HCT116 (cell line): ENCODE measurements around the gene TENT4A. TPM values are rescaled to one million over a fixed set of nuclear protein-coding genes. Genes with fewer than 3 reads are reported as not detected.

Experiments
- ATAC-seq: fragments of 200-7000 bp; cut with Tn5 transposase; 2 replicates; pipeline ENCODE4 v1.9.1; 2020; ENCODE audit warnings: mild to moderate bottlenecking, moderate library complexity
- BruUV-seq: library from RNA; stranded (reverse); fragments of 400-500 nt; replicated peaks from 2 replicates; lab custom pipeline; 2021; lab: Mats Ljungman, UMichigan
- CTCF ChIA-PET: fragments of 300-600 bp; sonication (Branson Sonifier 250); formaldehyde crosslinking; loops from one replicate; lab custom pipeline; 2021; ENCODE audit warnings: antibody characterized with exemption; lab: Charles Lee
- POLR2A ChIA-PET: fragments of 300-600, 350-600 bp; sonication (Branson Sonifier 250); formaldehyde crosslinking; loops from one replicate; lab custom pipeline; 2021; ENCODE audit warnings: antibody characterized with exemption; lab: Charles Lee
- RAD21 ChIA-PET, 2 experiments: fragments of 300-600 bp; sonication (Branson Sonifier 250); formaldehyde crosslinking; loops; one replicate each; lab custom pipeline; 2023; ENCODE audit warnings: low total read pairs in 2 of 2; ENCODE audit not compliant: uncharacterized antibody in 2 of 2, unreplicated experiment in 2 of 2, low non-redundant PET in 1 of 2; lab: Charles Lee
- DNase-seq: peaks from one replicate; pipeline ENCODE4 v3.0.0-alpha.2; 2010; ENCODE audit warnings: low read depth, low spot score
- H2AFZ ChIP-seq: fragments of 200-600 bp; shearing (Covaris generic), sonication (generic); 2 replicates; pipeline ENCODE4 v1.6.1; 2017; ENCODE audit warnings: low read depth, mixed run types, mixed read lengths, antibody characterized with exemption, low read length; ENCODE audit not compliant: poor library complexity, severe bottlenecking
- H3K27ac ChIP-seq: 2 replicates; pipeline ENCODE4 v1.5.1; 2012; ENCODE audit warnings: low read depth, low read length
- H3K27me3 ChIP-seq: fragments of 200-600 bp; sonication (generic); 2 replicates; pipeline ENCODE4 v1.6.1; 2016; ENCODE audit warnings: mixed run types, low read length, mixed read lengths; ENCODE audit not compliant: insufficient read depth
- H3K36me3 ChIP-seq, 2 experiments: fragments of 200-500 bp in 1 of 2; fragments of 200-600 bp in 1 of 2; sonication (Bioruptor generic) in 1 of 2; sonication (generic) in 1 of 2; 2 replicates each; pipeline versions ENCODE4 v1.5.1 to v1.6.1; 2014 to 2016; ENCODE audit warnings: low read length in 2 of 2, inconsistent platforms in 1 of 2, mixed read lengths in 1 of 2, mixed run types in 1 of 2; ENCODE audit not compliant: insufficient read depth in 2 of 2, control insufficient read depth in 1 of 2
- H3K4me1 ChIP-seq, 2 experiments: fragments of 200-600 bp in 1 of 2; sonication (generic) in 1 of 2; 2 replicates each; pipeline versions ENCODE4 v1.5.1 to v1.6.1; 2012 to 2017; ENCODE audit warnings: low read length in 2 of 2, inconsistent platforms in 1 of 2, mild to moderate bottlenecking in 1 of 2, mixed read lengths in 1 of 2, mixed run types in 1 of 2, moderate library complexity in 1 of 2; ENCODE audit not compliant: insufficient read depth in 2 of 2, control insufficient read depth in 1 of 2
- H3K4me2 ChIP-seq: fragments of 200-600 bp; sonication (generic); 2 replicates; pipeline ENCODE4 v1.6.1; 2017; ENCODE audit warnings: mixed run types, low read length, mixed read lengths
- H3K4me3 ChIP-seq, 2 experiments: fragments of 200-600 bp in 1 of 2; sonication (generic) in 1 of 2; replicated peaks in 1 of 2; 2 replicates each; pipeline ENCODE4 v1.5.1; 2011 to 2016; ENCODE audit warnings: low read length in 2 of 2, control low read depth in 1 of 2, low read depth in 1 of 2, mild to moderate bottlenecking in 1 of 2, mixed read lengths in 1 of 2, mixed run types in 1 of 2
- H3K79me2 ChIP-seq: fragments of 200-600 bp; sonication (generic); 2 replicates; pipeline ENCODE4 v1.6.1; 2017; ENCODE audit warnings: mild to moderate bottlenecking, mixed run types, low read length, moderate library complexity, mixed read lengths; ENCODE audit not compliant: insufficient read depth
- H3K9ac ChIP-seq: fragments of 200-600 bp; sonication (generic); 2 replicates; pipeline ENCODE4 v1.6.1; 2016; ENCODE audit warnings: low read length, mixed read lengths
- H3K9me2 ChIP-seq: fragments of 200-600 bp; sonication (generic), shearing (Covaris generic); 2 replicates; pipeline ENCODE4 v1.6.1; 2017; ENCODE audit warnings: mixed run types, mild to moderate bottlenecking, moderate library complexity; ENCODE audit not compliant: insufficient read depth
- H3K9me3 ChIP-seq, 2 experiments: fragments of 200-500 bp in 1 of 2; fragments of 200-600 bp in 1 of 2; sonication (Bioruptor generic) in 1 of 2; sonication (generic) in 1 of 2; 2 replicates each; pipeline ENCODE4 v1.6.1; 2014 to 2017; ENCODE audit warnings: low read length in 2 of 2, mixed read lengths in 2 of 2, inconsistent platforms in 1 of 2, low read depth in 1 of 2, mild to moderate bottlenecking in 1 of 2, mixed run types in 1 of 2, moderate library complexity in 1 of 2; ENCODE audit not compliant: control insufficient read depth in 1 of 2, insufficient read depth in 1 of 2
- H4K20me1 ChIP-seq: fragments of 200-600 bp; sonication (generic), shearing (Covaris generic); 2 replicates; pipeline ENCODE4 v1.6.1; 2017; ENCODE audit warnings: mixed run types, mild to moderate bottlenecking, moderate library complexity; ENCODE audit not compliant: insufficient read depth
- CBX3 ChIP-seq: IDR thresholded peaks from 2 replicates; pipeline ENCODE4 v1.6.1; 2012; ENCODE audit warnings: low read depth
- CEBPB ChIP-seq: IDR thresholded peaks from 2 replicates; pipeline ENCODE4 v1.6.1; 2012; ENCODE audit warnings: low read depth
- CTCF ChIP-seq, 3 experiments: fragments of 200-600 bp in 1 of 3; sonication (generic) in 1 of 3; IDR thresholded peaks in 2 of 3; conservative IDR thresholded peaks in 1 of 3; 2 replicates each; pipeline ENCODE4 v1.5.1; 2012 to 2017; ENCODE audit warnings: low read depth in 2 of 3, low read length in 2 of 3, antibody characterized with exemption in 1 of 3, borderline replicate concordance in 1 of 3, control low read depth in 1 of 3, mild to moderate bottlenecking in 1 of 3, mixed read lengths in 1 of 3, mixed run types in 1 of 3, moderate library complexity in 1 of 3; ENCODE audit not compliant: insufficient read depth in 1 of 3
- EGR1 ChIP-seq: IDR thresholded peaks from 2 replicates; pipeline ENCODE4 v1.6.1; 2012; ENCODE audit warnings: low read depth
- EZH2 ChIP-seq: fragments of 200-600 bp; sonication (generic); IDR thresholded peaks from 2 replicates; pipeline ENCODE4 v1.6.1; 2017; ENCODE audit warnings: antibody characterized with exemption, mixed run types
- FOSL1 ChIP-seq: IDR thresholded peaks from 2 replicates; pipeline ENCODE4 v1.6.1; 2012; ENCODE audit warnings: low read depth
- POLR2AphosphoS5 ChIP-seq: IDR thresholded peaks from 2 replicates; pipeline ENCODE4 v1.6.1; 2011; ENCODE audit warnings: mild to moderate bottlenecking, low read depth, low read length, moderate library complexity
- SIN3A ChIP-seq: IDR thresholded peaks from 2 replicates; pipeline ENCODE4 v1.6.1; 2012; ENCODE audit warnings: low read depth
- SP1 ChIP-seq: IDR thresholded peaks from 2 replicates; pipeline ENCODE4 v1.6.1; 2012; ENCODE audit warnings: low read depth
- SRF ChIP-seq: IDR thresholded peaks from 2 replicates; pipeline ENCODE4 v1.6.1; 2012; ENCODE audit warnings: low read depth
- TCF7L2 ChIP-seq: IDR thresholded peaks from 2 replicates; pipeline ENCODE4 v1.7.0; 2011; ENCODE audit warnings: borderline replicate concordance, inconsistent platforms; ENCODE audit not compliant: insufficient read depth, insufficient read length; ENCODE audit errors: extremely low read depth
- ZFX ChIP-seq: fragments of 450-650 bp; IDR thresholded peaks from 2 replicates; pipeline ENCODE4 v1.6.1; 2017
- intact Hi-C: fragments of 100-400 bp; cut with micrococcal nuclease; formaldehyde crosslinking; loops from 2 replicates; pipeline ENCODE4 v1.10.0; 2022
- total RNA-seq: library from RNA; stranded (reverse); gene quantifications from one replicate; pipeline ENCODE4 v1.2.1, GENCODE V29; 2021; ENCODE audit not compliant: unreplicated experiment
- TF ChIP-seq, protein P1 (sequence below): IDR thresholded peaks from 2 replicates; pipeline ENCODE4 v1.6.1; 2012
- TF ChIP-seq, protein P2 (sequence below): IDR thresholded peaks from 2 replicates; pipeline ENCODE4 v1.6.1; 2011; ENCODE audit warnings: mild to moderate bottlenecking, low read length, moderate library complexity; ENCODE audit not compliant: insufficient replicate concordance; ENCODE audit errors: extremely low read depth
- TF ChIP-seq, protein P3 (sequence below): IDR thresholded peaks from 2 replicates; pipeline ENCODE4 v1.6.1; 2012; ENCODE audit warnings: low read depth

Gene TENT4A
- total RNA-seq, 1 experiment from 2014 or later = 39.8 TPM

DNA sequence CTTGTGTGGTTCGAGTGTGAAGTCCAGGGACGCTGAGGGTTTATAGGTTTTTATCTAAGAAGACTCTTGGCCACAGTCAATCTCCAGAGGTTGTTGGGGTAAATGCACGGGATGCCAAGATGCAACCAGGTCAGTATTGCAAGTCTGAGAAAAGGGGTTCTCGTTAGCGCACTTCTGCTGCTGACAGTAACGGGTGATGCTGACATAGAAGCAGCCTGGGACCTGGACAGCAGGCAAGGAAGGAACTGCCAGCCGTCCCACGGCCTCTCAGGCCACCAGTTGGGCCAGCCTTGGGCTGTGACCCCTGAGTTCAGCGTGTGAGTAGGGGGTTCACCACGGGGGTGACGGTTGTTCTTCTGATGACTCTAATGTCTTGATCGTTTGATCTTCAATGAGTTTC, 39.0 kb downstream of the TENT4A start (continued):
- TF ChIP-seq, protein P1, sequence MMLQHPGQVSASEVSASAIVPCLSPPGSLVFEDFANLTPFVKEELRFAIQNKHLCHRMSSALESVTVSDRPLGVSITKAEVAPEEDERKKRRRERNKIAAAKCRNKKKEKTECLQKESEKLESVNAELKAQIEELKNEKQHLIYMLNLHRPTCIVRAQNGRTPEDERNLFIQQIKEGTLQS = no peak
- TF ChIP-seq CTCF (IDR thresholded peaks at IDR 0.05 in 2 of 3, conservative IDR thresholded peaks at IDR 0.05 in 1 of 3; ENCODE audit: borderline replicate concordance in 1 of 3, insufficient read depth in 1 of 3, low read depth in 2 of 3, low read length in 2 of 3) (no peak), ZFX (no peak), FOSL1 (no peak)
- TF ChIP-seq, all 23 proteins: peak for 0

DNA sequence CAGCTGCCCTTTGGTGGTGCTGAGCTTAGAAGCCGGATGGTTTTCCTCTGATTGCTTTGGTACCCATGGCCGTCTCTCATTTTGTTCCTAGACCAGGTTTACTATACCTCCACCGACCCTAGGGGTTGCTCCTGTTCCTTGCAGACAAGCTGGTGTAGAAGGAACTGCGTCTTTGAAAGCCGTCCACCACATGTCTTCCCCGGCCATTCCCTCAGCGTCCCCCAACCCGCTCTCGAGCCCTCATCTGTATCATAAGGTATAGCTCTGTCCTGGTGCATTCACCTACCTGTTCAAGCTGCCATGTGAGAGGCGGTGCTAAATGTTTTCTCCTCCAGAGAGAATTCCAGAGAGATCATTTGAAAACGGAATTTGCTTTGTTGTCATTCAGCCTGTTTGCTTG, 39.5 kb downstream of the TENT4A start:
- RAD21 ChIA-PET = no interaction called here
- POLR2A ChIA-PET = no interaction called here
- no peak overlapping the region for H2AFZ ChIP-seq
- no TSS peak for BruUV-seq
- no peaks in the 10 kb centered on the region for H3K4me1 ChIP-seq
- CTCF ChIA-PET = no interaction called here
- H3K4me3 ChIP-seq = no peak overlapping the region
- H3K27me3 ChIP-seq = no peaks in the 10 kb centered on the region
- H3K27ac ChIP-seq = no peak overlapping the region
- H4K20me1 ChIP-seq = 0 out of 2 replicates have a peak, but pooled peaks cover 4% of the 10 kb centered on the region
- no peak for DNase-seq
- intact Hi-C loops = no loop called here
- H3K9me3 ChIP-seq = no peaks in the 10 kb centered on the region
- ATAC-seq = no peak
- TF ChIP-seq EGR1 (no peak), SP1 (no peak), ZFX (no peak), SIN3A (no peak), EZH2 (no peak), SRF (no peak), CBX3 (no peak), TCF7L2 (no peak), POLR2AphosphoS5 (no peak), CEBPB (no peak)
- TF ChIP-seq, protein P2, sequence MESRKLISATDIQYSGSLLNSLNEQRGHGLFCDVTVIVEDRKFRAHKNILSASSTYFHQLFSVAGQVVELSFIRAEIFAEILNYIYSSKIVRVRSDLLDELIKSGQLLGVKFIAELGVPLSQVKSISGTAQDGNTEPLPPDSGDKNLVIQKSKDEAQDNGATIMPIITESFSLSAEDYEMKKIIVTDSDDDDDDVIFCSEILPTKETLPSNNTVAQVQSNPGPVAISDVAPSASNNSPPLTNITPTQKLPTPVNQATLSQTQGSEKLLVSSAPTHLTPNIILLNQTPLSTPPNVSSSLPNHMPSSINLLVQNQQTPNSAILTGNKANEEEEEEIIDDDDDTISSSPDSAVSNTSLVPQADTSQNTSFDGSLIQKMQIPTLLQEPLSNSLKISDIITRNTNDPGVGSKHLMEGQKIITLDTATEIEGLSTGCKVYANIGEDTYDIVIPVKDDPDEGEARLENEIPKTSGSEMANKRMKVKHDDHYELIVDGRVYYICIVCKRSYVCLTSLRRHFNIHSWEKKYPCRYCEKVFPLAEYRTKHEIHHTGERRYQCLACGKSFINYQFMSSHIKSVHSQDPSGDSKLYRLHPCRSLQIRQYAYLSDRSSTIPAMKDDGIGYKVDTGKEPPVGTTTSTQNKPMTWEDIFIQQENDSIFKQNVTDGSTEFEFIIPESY = no peak
- TF ChIP-seq, protein P1 = no peak
- TF ChIP-seq, protein P3, sequence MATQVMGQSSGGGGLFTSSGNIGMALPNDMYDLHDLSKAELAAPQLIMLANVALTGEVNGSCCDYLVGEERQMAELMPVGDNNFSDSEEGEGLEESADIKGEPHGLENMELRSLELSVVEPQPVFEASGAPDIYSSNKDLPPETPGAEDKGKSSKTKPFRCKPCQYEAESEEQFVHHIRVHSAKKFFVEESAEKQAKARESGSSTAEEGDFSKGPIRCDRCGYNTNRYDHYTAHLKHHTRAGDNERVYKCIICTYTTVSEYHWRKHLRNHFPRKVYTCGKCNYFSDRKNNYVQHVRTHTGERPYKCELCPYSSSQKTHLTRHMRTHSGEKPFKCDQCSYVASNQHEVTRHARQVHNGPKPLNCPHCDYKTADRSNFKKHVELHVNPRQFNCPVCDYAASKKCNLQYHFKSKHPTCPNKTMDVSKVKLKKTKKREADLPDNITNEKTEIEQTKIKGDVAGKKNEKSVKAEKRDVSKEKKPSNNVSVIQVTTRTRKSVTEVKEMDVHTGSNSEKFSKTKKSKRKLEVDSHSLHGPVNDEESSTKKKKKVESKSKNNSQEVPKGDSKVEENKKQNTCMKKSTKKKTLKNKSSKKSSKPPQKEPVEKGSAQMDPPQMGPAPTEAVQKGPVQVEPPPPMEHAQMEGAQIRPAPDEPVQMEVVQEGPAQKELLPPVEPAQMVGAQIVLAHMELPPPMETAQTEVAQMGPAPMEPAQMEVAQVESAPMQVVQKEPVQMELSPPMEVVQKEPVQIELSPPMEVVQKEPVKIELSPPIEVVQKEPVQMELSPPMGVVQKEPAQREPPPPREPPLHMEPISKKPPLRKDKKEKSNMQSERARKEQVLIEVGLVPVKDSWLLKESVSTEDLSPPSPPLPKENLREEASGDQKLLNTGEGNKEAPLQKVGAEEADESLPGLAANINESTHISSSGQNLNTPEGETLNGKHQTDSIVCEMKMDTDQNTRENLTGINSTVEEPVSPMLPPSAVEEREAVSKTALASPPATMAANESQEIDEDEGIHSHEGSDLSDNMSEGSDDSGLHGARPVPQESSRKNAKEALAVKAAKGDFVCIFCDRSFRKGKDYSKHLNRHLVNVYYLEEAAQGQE = no peak
- peaks cover 39% of the 10 kb centered on the region for H3K79me2 ChIP-seq
- peaks cover 62 to 75% of the 10 kb centered on the region in 2 experiments for H3K36me3 ChIP-seq
- no peaks in the 10 kb centered on the region for H3K9me2 ChIP-seq
- no peak overlapping the region for H3K9ac ChIP-seq
- no peak overlapping the region for H3K4me2 ChIP-seq
